Uterus (tissue), 4 donors: ENCODE results near the gene MUC2. TPM values are rescaled to one million over a fixed set of nuclear protein-coding genes. Genes with fewer than 3 reads are reported as not detected.

Experiments
- DNase-seq, 2 donors: peaks; one replicate each; pipeline ENCODE4 v3.0.0-alpha.2; 2019 to 2020
- H3K27ac ChIP-seq, 2 donors: fragments of 200-600 bp; sonication (generic); 1 replicate in 1 of 2; 2 replicates in 1 of 2; pipeline ENCODE4 v1.5.1; 2016 to 2018
- H3K27me3 ChIP-seq, 2 donors: fragments of 200-600 bp; sonication (generic); one replicate each; pipeline ENCODE4 v1.5.1; 2018 to 2019; ENCODE audit warnings: control low read depth in 1 of 2
- H3K36me3 ChIP-seq, 2 donors: fragments of 200-600 bp; sonication (generic); one replicate each; pipeline ENCODE4 v1.5.1; 2019; ENCODE audit warnings: control low read depth in 1 of 2
- H3K4me1 ChIP-seq, 2 donors: fragments of 200-600 bp; sonication (generic); one replicate each; pipeline ENCODE4 v1.5.1; 2018 to 2019; ENCODE audit warnings: control low read depth in 1 of 2
- H3K4me3 ChIP-seq, 2 donors: fragments of 200-600 bp; sonication (generic); 1 replicate in 1 of 2; 2 replicates in 1 of 2; pipeline ENCODE4 v1.5.1; 2018 to 2019; ENCODE audit warnings: mild to moderate bottlenecking in 1 of 2
- H3K9me3 ChIP-seq, 2 donors: fragments of 200-600 bp; sonication (generic); one replicate each; pipeline ENCODE4 v1.5.1; 2019; ENCODE audit warnings: control low read depth in 1 of 2
- CTCF ChIP-seq, 4 experiments: fragments of 200-600 bp in 2 of 4; fragments of 450-650 bp in 2 of 4; sonication (generic) in 2 of 4; IDR thresholded peaks; one replicate each; pipeline ENCODE4 v1.5.1; 2016 to 2019; ENCODE audit warnings: antibody characterized with exemption in 4 of 4, mild to moderate bottlenecking in 2 of 4, moderate library complexity in 1 of 4
- POLR2A ChIP-seq, 2 donors: fragments of 450-650 bp; IDR thresholded peaks; one replicate each; pipeline ENCODE4 v1.6.1; 2016; ENCODE audit warnings: antibody characterized with exemption in 2 of 2, mild to moderate bottlenecking in 1 of 2, moderate library complexity in 1 of 2
- intact Hi-C: fragments of 100-400 bp; cut with DNase I; formaldehyde crosslinking; loops from one replicate; pipeline ENCODE4 v1.15.1; 2023; ENCODE audit warnings: low total_unique reads
- total RNA-seq, 4 donors: library from RNA; depleted of rRNA in 3 of 4; stranded (reverse); fragments of >200 nt in 3 of 4; gene quantifications; one replicate each; pipeline versions ENCODE4 v1.1.0 to v1.2.4, GENCODE V29; 2014 to 2023
- donor health status: DM: yes; HTN: yes; CAD: no.

The MUC2 gene
- total RNA-seq, 4 donors from 2014 or later = 0.06 to 1.8 (median 0.26) TPM; not detected in 1

- H3K27me3 ChIP-seq = no peaks in the 10 kb centered on the region
- no peak overlapping the region for H3K4me3 ChIP-seq
- no peaks in the 10 kb centered on the region for H3K9me3 ChIP-seq
- no peak for DNase-seq
- H3K36me3 ChIP-seq = no peaks in the 10 kb centered on the region
- H3K4me1 ChIP-seq = no peaks in the 10 kb centered on the region
- TF ChIP-seq CTCF (IDR thresholded peaks at IDR 0.05) (no peak), POLR2A (IDR thresholded peaks at IDR 0.05) (no peak)
- H3K27ac ChIP-seq = no peak overlapping the region
- intact Hi-C loops = no loop called here
Observed at GRCh38 chr11:1034001-1034400, 40.7 kb upstream of the MUC2 start.

- TF ChIP-seq CTCF (IDR thresholded peaks at IDR 0.05) (no peak), POLR2A (IDR thresholded peaks at IDR 0.05) (no peak)
- no peaks in the 10 kb centered on the region for H3K36me3 ChIP-seq
- H3K27me3 ChIP-seq = no peaks in the 10 kb centered on the region
- intact Hi-C loops = no loop called here
- no peak overlapping the region for H3K27ac ChIP-seq
- no peak overlapping the region for H3K4me3 ChIP-seq
- no peaks in the 10 kb centered on the region for H3K4me1 ChIP-seq
- no peaks in the 10 kb centered on the region for H3K9me3 ChIP-seq
- DNase-seq = no peak
Observed at GRCh38 chr11:1034456-1035295, 40.0 kb upstream of the MUC2 start.

- Histone ChIP-seq H3K4me3 (no peak overlapping the region), H3K36me3 (no peaks in the 10 kb centered on the region), H3K9me3 (no peaks in the 10 kb centered on the region), H3K27me3 (no peaks in the 10 kb centered on the region), H3K27ac (no peak overlapping the region), H3K4me1 (no peaks in the 10 kb centered on the region)
- intact Hi-C loops = no loop called here
- TF ChIP-seq POLR2A (IDR thresholded peaks at IDR 0.05) (no peak), CTCF (IDR thresholded peaks at IDR 0.05) (no peak)
- no peak for DNase-seq
Observed at GRCh38 chr11:1035577-1036283, 38.9 kb upstream of the MUC2 start.

- DNase-seq = no peak
- TF ChIP-seq CTCF (IDR thresholded peaks at IDR 0.05) = no peak
- intact Hi-C loops = no loop called here
- Histone ChIP-seq H3K27me3 (peaks cover 0 to under 1% of the 10 kb centered on the region in 2 donors), H3K9me3 (no peaks in the 10 kb centered on the region), H3K4me1 (no peaks in the 10 kb centered on the region), H3K36me3 (no peaks in the 10 kb centered on the region), H3K4me3 (no peak within 1 kb of the TSS), H3K27ac (no peak within 1 kb of the TSS)
Observed at GRCh38 chr11:1036303-1036923, 38.3 kb upstream of the MUC2 start, which contains the start of gene MUC6. TSS of gene MUC6 (minus strand) at chr11:1036718. CDS start at chr11:1036655, 63 bp downstream.

- Histone ChIP-seq H3K27ac (no peak overlapping the region), H3K36me3 (no peaks in the 10 kb centered on the region), H3K4me1 (no peaks in the 10 kb centered on the region), H3K9me3 (no peaks in the 10 kb centered on the region), H3K4me3 (no peak overlapping the region), H3K27me3 (peaks cover 0 to 6% of the 10 kb centered on the region in 2 donors)
- intact Hi-C loops = no loop called here
- no peak for TF ChIP-seq POLR2A (IDR thresholded peaks at IDR 0.05)
- TF ChIP-seq CTCF (IDR thresholded peaks at IDR 0.05) = no peak
- no peak for DNase-seq
Observed at GRCh38 chr11:1036931-1037330, 37.7 kb upstream of the MUC2 start.
